Gastrocnemius medialis (tissue), 4 donors: Measurements from ENCODE around the gene HM13.

ENCODE experiments used
- CTCF ChIP-seq, 5 experiments: fragments of 450-650 bp in 3 of 5; fragments of 200-600 bp in 2 of 5; sonication (generic) in 2 of 5; IDR thresholded peaks in 4 of 5; conservative IDR thresholded peaks in 1 of 5; 1 replicate in 4 of 5; 2 replicates in 1 of 5; pipeline ENCODE4 v1.5.1; 2016 to 2019; ENCODE audit warnings: antibody characterized with exemption in 5 of 5, mild to moderate bottlenecking in 3 of 5, moderate library complexity in 3 of 5
- POLR2A ChIP-seq, 2 donors: fragments of 450-650 bp; IDR thresholded peaks; one replicate each; pipeline ENCODE4 v1.6.1; 2017; ENCODE audit warnings: antibody characterized with exemption in 2 of 2, mild to moderate bottlenecking in 2 of 2, moderate library complexity in 2 of 2

GRCh38 chr20:31602779-31603441 lies 88.7 kb downstream of the HM13 start:
- no peak for TF ChIP-seq CTCF (IDR thresholded peaks at IDR 0.05 in 4 of 5, conservative IDR thresholded peaks at IDR 0.05 in 1 of 5)
- no peak for TF ChIP-seq POLR2A (IDR thresholded peaks at IDR 0.05)
